Measurements from ENCODE around the gene HILPDA. TPM values are rescaled to one million over a fixed set of nuclear protein-coding genes. Genes with fewer than 3 reads are reported as not detected.

HILPDA gene
- total RNA-seq, 1 donor, result 13.8 TPM

- no peaks in the 10 kb centered on the region for H3K27me3 ChIP-seq (ENCODE audit: insufficient read depth, low read length)
- no peak for DNase-seq (ENCODE audit: insufficient read length, low spot score, missing footprints)
- TF ChIP-seq CTCF (IDR thresholded peaks at IDR 0.05; ENCODE audit: extremely low read depth, low read depth, low read length), result no peak
- H4K20me1 ChIP-seq (ENCODE audit: insufficient read depth, low read length), result no peaks in the 10 kb centered on the region
- H3K27ac ChIP-seq (ENCODE audit: low read depth, low read length), result no peak overlapping the region
- no peaks in the 10 kb centered on the region for H3K79me2 ChIP-seq (ENCODE audit: insufficient read depth, low read length)
- H3K4me2 ChIP-seq (ENCODE audit: insufficient read depth, low read length), result no peak overlapping the region
- H2AFZ ChIP-seq (ENCODE audit: low read length), result peak overlapping the region; percentile 45
- no peaks in the 10 kb centered on the region for H3K4me1 ChIP-seq (ENCODE audit: insufficient read depth, low read length)
- H3K9me3 ChIP-seq (ENCODE audit: low read depth, low read length), result no peaks in the 10 kb centered on the region
- no peaks in the 10 kb centered on the region for H3K36me3 ChIP-seq (ENCODE audit: insufficient read depth, low read length)
- no peak overlapping the region for H3K4me3 ChIP-seq (ENCODE audit: insufficient read depth, low read length)
Measured at GRCh38 chr7:128420773-128421172, 34.9 kb upstream of the HILPDA start.

GRCh38 chr7:128421384-128421783 is 34.3 kb upstream of the HILPDA start:
- H3K4me1 ChIP-seq (ENCODE audit: insufficient read depth, low read length), result no peaks in the 10 kb centered on the region
- no peaks in the 10 kb centered on the region for H3K27me3 ChIP-seq (ENCODE audit: insufficient read depth, low read length)
- H3K36me3 ChIP-seq (ENCODE audit: insufficient read depth, low read length), result no peaks in the 10 kb centered on the region
- no peak overlapping the region for H3K27ac ChIP-seq (ENCODE audit: low read depth, low read length)
- H2AFZ ChIP-seq (ENCODE audit: low read length), result no peak overlapping the region
- no peaks in the 10 kb centered on the region for H3K9me3 ChIP-seq (ENCODE audit: low read depth, low read length)
- H3K79me2 ChIP-seq (ENCODE audit: insufficient read depth, low read length), result no peaks in the 10 kb centered on the region
- H4K20me1 ChIP-seq (ENCODE audit: insufficient read depth, low read length), result no peaks in the 10 kb centered on the region
- H3K4me3 ChIP-seq (ENCODE audit: insufficient read depth, low read length), result no peak overlapping the region
- no peak for TF ChIP-seq CTCF (IDR thresholded peaks at IDR 0.05; ENCODE audit: extremely low read depth, low read depth, low read length)
- DNase-seq (ENCODE audit: insufficient read length, low spot score, missing footprints), result peak; percentile 61
- no peak overlapping the region for H3K4me2 ChIP-seq (ENCODE audit: insufficient read depth, low read length)

- H2AFZ ChIP-seq (ENCODE audit: low read length), result no peak overlapping the region
- H3K79me2 ChIP-seq (ENCODE audit: insufficient read depth, low read length), result no peaks in the 10 kb centered on the region
- H3K36me3 ChIP-seq (ENCODE audit: insufficient read depth, low read length), result no peaks in the 10 kb centered on the region
- H3K27me3 ChIP-seq (ENCODE audit: insufficient read depth, low read length), result no peaks in the 10 kb centered on the region
- no peak overlapping the region for H3K27ac ChIP-seq (ENCODE audit: low read depth, low read length)
- H3K4me3 ChIP-seq (ENCODE audit: insufficient read depth, low read length), result no peak overlapping the region
- DNase-seq (ENCODE audit: insufficient read length, low spot score, missing footprints), result peak; percentile 8
- no peaks in the 10 kb centered on the region for H3K4me1 ChIP-seq (ENCODE audit: insufficient read depth, low read length)
- TF ChIP-seq CTCF (IDR thresholded peaks at IDR 0.05; ENCODE audit: extremely low read depth, low read depth, low read length), result no peak
- no peaks in the 10 kb centered on the region for H3K9me3 ChIP-seq (ENCODE audit: low read depth, low read length)
- H4K20me1 ChIP-seq (ENCODE audit: insufficient read depth, low read length), result no peaks in the 10 kb centered on the region
- H3K4me2 ChIP-seq (ENCODE audit: insufficient read depth, low read length), result no peak overlapping the region
Measured at GRCh38 chr7:128422037-128422436, 33.6 kb upstream of the HILPDA start.

- Histone ChIP-seq H3K36me3 (ENCODE audit: insufficient read depth, low read length) (no peaks in the 10 kb centered on the region), H3K79me2 (ENCODE audit: insufficient read depth, low read length) (no peaks in the 10 kb centered on the region), H3K4me3 (ENCODE audit: insufficient read depth, low read length) (no peak overlapping the region), H4K20me1 (ENCODE audit: insufficient read depth, low read length) (no peaks in the 10 kb centered on the region), H3K4me1 (ENCODE audit: insufficient read depth, low read length) (no peaks in the 10 kb centered on the region), H3K4me2 (ENCODE audit: insufficient read depth, low read length) (no peak overlapping the region), H3K27ac (ENCODE audit: low read depth, low read length) (no peak overlapping the region), H3K27me3 (ENCODE audit: insufficient read depth, low read length) (no peaks in the 10 kb centered on the region), H3K9me3 (ENCODE audit: low read depth, low read length) (no peaks in the 10 kb centered on the region), H2AFZ (ENCODE audit: low read length) (no peak overlapping the region)
- peak; percentile 37 for DNase-seq (ENCODE audit: insufficient read length, low spot score, missing footprints)
- no peak for TF ChIP-seq CTCF (IDR thresholded peaks at IDR 0.05; ENCODE audit: extremely low read depth, low read depth, low read length)
Measured at GRCh38 chr7:128422842-128423241, 32.8 kb upstream of the HILPDA start.

Data from osteoblast (primary cell).